NOMO-1 treated with dmso at 0.1 percent for 144 hours (cell line): Measurements from ENCODE around the gene TIAM2.
"Not testable (repeated sequence)": the region's sequence is repeated elsewhere in the genome, so short reads cannot be mapped to it uniquely, and the experiment has no call there.

Source experiments
- DNase-seq: peaks from one replicate; lab custom pipeline; 2025; ENCODE audit not compliant: unreplicated experiment; lab: John Stamatoyannopoulos, UW

Gene TIAM2

DNA sequence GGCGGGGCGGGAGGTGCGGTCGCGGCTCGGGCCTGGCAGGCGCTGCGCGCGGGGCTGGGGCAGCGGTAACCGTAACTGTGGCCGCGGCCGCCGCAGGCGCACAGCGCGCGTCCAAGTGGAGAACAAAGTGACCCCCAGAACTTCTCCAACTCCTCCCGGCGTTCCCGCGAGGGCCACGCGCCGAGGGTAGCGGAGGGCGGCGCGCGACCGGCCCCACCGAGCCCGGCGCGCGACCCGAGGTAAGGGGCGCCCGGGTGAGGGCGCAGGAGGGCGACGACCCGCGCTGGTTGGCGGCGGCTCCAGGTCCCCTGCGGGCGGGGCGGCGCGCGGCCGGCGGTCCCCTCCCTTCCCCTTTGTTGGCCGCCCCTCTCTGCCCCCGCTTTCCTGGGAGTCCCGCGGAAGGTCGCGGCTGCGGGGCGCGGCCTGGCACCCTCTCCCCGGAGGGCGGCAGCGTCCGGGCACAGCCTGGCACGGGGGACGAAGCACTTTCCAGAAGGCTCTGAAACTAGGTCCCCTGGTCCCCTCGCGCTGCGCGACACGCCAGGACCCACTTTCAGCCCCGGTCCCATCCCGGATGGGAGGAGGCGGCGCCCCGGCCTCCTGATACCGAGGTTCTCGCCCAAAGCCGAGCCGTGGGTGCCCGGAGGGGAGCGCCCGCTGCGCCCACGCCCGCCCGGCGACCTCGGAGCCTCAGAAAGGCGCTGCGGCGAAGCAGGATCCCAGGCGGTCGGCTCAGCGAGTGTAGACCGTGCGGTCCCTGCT, at the start of gene TIAM2:
TIAM2 (plus strand) TSS at position 62 of the 762 bp plus-strand sequence. CDS start 133,909 bp downstream, outside the sequence.
- DNase-seq: no peak

DNA sequence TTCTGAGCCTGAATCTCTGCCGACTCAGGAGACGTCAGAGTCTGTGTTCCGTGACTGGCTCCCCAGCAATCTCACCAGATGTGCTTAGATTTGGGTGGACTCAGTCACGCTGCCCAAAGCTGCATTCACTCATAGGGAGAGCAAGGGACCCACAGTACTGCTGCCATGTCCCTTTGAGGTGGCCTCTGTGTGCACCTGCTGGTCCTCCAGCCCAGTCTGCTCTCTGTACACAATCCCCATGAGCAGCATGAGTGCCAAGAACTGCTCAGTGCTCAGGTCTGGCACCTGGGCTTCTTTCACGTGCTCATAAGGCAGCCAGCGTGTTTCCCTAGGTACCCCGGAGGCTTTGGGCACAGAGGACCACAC, 44.2 kb upstream of the TIAM2 start:
- no peak for DNase-seq

DNA sequence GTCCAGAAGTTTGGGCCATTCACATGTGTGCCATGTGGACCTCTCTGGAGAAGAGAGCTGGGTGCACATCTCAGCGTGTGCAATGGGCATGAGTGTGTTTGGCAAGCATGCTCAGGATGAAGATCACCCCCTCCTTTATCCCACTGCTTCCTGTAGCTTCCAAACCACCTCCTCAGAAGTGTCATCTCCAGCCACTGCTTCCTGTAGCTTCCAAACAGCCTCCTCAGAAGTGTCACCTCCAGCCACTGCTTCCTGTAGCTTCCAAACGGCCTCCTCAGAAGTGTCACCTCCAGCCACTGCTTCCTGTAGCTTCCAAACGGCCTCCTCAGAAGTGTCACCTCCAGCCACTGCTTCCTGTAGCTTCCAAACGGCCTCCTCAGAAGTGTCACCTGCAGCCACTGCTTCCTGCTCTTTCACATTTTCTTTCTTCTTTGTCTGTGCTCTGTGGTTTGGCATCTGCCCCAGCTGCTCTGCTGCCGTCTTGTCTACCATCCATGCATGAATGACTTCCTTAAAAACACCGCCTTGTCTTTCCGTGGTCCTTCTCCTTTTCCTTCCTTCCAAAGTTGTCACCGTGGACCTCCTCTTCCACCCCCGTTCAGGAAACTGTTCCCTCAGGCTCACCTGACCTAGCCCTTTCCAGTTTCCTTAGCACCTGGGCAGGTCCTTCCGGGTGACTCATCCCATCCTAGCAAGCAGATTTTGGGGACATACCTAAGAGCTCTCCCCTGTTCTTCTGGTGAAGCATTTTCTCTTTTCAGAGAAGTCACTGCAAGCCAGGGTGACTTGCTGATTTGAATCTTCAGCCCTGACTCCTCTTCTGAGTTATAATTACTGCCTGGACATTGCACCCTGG, 43.5 kb upstream of the TIAM2 start:
- peak; percentile 5 for DNase-seq

DNA sequence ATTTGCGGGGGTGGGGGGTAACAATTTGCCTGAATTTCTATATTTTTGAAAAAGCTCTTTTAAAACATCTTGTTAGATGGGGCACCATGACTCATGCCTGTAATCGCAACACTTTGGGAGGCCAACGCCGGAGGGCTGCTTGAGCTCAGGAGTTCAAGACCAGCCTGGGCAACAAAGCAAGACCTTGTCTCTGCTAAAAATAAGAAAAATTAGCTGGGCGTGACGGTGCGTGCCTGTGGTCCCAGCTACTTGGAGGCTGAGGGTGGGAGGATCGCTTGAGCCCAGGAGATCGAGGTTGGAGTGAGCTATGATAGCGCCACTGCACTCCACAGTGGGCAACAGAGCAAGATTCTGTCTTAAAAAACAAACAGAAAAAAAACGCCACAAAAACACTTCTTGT, 41.5 kb upstream of the TIAM2 start:
- no peak for DNase-seq

DNA sequence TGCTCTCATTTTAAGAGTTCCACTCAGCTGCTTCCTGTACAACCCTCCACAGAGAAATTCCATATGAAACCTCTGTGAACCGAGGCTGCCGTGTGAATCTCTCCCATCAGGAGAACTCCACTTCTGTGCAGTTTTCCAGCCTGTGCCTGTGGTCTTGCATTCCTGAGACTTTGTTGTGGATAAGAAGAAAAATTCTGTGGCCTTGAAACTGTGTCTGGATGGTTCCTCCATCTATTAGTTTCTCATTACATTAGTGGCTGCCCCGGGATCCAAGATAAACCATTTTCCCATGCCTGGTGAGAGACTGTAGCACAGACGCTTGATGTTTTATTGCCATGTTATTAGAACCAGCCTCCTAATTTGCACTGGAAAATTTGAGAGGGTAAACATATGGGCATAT, 40.8 kb upstream of the TIAM2 start:
- DNase-seq: no peak

DNA sequence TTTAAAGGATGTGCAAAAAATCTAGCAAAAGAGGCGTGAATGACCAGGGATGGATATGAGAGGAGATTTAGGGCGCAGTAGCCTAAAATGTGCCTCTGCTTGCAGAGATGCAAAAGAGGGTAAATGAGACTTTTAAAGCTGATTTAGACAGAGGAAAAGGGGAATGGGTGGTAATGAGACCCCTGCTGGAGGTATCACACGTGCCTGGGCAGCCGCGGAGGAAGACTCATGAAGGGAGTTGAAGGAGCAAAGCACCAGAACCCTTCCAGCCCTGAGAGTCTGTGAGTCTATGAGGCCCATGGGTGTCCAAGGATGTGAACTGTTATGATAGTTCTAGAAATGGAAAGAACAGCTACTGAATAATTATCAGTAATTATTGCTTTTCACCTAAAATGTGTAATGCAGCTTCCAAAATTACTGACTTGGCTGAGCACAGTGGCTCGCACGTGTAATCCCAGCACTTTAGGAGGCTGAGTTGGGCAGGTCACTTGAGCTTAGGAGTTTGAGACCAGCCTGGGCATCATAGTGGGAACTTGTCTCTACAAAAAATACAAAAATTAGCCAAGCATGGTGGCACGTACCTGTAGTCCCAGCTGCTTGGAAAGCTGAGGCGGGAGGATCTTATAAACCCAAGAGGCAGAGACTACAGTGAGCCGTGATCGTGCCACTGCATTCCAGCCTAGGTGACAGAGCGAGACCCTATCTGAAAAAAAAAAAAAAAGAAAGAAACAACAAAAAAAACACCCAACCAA, 38.2 kb upstream of the TIAM2 start:
- DNase-seq: no peak

DNA sequence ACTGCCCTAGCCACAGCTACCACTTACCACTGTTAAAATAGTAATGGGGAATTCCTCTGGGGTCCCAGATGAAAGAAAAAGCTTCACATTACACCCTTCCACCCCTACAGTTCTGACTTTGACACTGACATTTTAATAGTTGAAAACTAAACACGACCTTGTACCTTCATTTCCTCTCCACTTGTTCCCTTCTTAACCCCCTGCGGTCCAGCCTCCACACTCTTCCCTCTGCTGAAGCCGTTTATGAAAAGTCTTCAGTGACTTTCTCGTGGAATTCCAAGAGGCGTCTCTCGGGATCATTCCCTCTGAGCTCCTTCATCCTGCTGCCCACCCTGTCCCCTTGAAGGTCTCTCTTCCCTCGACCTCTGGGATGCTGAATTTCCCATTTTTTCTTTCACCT, 36.6 kb upstream of the TIAM2 start:
- no peak for DNase-seq

DNA sequence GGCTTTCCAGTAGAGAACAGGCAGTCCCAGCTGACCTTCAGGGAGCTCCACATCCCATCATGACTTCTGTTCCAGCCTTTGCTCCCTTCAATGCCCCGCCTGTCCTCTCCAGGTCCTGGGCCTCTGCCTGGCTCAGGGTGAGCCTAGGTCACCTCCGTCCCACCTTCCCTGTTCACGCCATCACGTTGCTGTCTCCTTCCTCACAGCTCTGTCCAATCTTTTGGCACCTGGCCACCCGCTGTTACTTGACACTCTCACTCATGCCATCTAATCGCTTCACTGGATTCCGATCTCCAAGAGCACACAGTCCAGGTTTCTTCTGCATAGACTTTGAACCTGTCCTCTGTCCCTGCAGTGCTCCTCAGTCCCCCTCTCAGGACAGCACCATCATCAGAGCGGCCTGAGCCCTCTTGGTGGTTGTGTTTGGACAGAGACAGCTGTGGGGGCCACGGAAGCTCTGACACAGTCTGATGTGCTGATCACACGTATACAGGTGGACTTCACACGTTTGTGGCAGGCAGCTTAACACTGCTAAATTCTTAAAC, 34.7 kb upstream of the TIAM2 start:
- no peak for DNase-seq

DNA sequence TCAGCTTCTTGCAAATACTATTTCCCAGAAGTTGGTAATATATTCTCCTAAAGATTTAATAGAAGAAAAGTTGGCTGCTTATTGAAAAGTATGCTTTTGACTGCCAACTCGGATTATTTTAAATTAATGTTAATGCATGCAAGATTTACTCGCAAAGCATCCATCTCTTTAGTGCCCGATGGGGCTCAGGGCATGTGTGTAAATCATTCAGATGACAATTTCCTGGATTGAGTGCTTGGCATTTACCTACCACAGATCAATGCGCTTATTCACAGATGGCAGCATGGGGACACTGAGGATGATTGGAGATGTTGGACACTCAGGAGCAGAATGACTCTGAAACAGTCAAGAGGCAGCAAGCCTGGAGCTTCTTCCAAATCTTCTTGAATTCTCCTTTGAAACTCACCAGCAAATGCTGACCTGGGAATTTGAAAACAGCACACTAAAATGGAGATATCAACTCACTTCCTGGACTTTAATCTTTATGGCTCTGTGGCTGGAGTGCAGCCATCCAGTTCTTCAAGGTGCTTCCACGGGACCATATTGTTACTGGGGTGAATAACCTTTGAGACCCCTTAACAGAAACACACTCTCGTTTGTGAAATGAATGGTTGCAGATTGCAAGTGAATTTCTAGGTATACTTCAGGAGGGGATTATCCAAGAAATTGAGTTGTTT, 34.1 kb upstream of the TIAM2 start:
- DNase-seq: no peak

DNA sequence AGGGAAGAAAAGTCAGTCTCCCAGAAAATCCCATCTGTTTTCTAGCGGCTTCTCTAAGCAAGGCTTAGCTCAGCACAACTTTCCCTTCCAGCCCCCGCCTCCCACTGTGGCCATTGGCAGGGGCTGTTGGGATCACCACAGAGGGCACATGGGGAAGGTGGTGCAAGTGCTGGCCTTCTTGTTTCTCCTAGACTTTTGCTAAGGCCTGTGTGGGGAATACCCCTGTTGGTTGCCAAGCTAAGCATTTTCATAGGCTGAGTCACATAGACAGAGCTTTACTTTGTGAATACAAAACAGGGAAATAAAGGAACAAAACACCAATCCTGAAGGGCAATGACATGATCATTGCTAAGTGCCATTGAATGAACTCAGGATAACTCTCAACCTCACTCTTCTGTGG, 32.4 kb upstream of the TIAM2 start:
- no peak for DNase-seq

DNA sequence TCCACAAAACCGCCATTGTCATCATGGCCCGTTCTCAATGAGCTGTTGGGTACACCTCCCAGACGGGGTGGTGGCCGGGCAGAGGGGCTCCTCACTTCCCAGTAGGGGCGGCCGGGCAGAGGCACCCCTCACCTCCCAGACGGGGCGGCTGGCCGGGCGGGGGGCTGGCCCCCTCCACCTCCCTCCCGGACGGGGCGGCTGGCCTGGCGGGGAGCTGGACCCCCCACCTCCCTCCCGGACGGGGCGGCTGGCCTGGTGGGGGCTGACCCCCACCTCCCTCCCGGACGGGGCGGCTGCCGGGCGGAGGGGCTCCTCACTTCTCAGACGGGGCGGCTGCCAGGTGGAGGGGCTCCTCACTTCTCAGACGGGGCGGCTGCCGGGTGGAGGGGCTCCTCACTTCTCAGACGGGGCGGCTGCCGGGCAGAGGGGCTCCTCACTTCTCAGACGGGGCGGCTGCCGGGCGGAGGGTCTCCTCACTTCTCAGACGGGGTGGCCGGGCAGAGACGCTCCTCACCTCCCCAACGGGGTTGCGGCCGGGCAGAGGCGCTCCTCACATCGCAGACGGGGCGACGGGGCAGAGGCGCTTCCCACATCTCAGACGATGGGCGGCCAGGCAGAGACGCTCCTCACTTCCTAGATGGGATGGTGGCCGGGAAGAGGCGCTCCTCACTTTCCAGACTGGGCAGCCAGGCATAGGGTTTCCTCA, 28.9 kb upstream of the TIAM2 start:
- not testable (repeated sequence) for DNase-seq

DNA sequence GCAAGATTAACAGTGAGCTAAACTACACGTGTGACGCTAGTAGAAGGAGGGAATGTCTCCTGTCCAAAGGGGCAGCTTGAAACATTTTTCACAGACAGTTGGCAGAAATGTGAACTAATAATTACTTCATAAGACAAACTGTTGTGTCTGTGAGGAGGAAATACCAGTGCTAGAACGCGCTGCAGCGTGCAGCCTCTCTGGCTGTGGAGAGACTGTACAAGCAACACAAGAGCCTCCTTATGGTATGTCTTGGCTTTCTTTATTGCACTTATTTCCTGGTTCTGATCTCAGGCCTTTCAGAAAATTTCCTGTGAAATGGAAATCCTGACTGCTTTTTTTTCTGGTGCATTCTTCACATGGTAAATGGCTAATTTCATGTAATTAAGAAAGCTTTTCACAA, 25.3 kb upstream of the TIAM2 start:
- no peak for DNase-seq

DNA sequence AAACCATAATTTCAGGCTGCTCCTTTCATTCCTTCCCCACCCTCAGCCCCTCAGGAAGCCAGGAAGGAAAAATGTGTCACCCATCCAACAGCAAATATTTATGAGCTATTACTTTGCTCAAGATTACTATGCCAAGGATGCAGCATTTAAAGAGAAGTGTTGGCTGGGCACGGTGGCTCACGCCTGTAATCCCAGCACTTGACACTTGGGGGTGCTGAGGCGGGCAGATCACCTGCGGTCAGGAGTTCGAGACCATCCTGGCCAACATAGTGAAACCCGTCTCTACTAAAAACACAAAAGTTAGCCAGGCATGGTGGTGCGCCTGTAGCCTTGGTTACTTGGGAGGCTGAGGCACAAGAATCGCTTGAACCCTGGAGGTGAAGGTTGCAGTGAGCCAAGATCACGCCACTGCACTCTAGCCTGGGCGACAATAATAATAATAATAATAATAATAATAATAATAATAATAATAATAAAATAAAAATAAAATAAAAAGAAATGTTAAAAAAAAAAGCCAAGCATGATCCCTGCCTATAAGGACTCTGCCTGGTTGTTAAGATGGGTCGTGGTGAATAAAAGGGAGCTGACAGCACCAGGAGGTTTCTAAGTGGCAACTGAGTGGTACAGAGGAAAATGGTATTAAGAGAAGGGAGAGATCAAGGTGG, 20.5 kb upstream of the TIAM2 start:
- no peak for DNase-seq

DNA sequence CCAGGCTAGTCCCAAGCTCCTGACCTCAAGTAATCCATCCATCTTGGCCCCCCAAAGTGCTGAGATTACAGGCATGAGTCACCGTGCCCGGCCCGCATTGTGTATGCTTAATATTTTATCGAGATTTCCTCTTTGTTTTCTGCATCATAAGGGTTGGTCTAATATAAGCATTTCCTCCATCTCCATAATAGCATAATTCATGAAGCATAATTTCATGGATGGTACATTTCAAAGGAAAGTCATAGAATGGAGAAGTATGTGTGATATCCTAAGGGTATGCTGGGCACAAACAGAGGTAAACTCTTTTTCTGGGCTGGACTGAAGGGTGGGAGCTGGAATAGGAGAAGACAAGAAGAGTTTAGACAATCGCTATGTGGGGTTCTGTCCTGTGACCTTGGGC, 17.5 kb upstream of the TIAM2 start:
- no peak for DNase-seq

DNA sequence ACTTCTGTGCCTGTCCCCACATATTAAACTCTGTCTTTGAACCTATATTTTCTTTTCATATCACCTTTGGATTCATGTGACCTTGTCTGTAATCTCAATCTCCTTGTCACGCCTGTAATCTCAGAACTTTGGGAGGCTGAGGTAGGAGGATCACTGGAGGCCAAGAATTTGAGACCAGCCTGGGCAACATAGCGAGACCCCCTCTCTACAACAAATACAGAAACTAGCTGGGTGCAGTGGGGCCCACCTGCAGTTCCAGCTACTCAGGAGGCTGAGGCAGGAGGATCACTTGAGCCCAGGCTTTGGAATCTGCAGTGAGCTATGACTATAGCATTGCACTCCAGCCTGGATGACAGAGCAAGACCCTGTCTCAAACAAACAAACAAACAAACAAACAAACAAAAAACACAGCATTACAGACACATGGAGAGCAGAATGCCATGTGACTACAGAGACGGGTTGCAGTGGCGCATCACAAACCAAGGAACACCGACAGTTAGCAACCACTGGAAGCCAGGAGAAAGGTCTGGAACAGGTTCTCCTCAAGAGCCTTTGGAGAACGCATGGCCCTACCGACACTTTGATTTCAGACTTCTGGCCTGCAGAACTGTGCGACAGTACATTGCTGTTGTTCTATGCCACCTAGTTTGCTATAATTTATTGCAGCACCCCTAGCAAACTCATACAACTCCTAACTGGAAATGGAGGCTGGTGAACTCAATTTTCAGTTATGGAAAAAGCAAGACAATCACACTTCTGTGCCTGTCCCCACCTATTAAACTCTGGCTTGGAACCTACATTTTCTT, 14.6 kb upstream of the TIAM2 start:
- DNase-seq: no peak

DNA sequence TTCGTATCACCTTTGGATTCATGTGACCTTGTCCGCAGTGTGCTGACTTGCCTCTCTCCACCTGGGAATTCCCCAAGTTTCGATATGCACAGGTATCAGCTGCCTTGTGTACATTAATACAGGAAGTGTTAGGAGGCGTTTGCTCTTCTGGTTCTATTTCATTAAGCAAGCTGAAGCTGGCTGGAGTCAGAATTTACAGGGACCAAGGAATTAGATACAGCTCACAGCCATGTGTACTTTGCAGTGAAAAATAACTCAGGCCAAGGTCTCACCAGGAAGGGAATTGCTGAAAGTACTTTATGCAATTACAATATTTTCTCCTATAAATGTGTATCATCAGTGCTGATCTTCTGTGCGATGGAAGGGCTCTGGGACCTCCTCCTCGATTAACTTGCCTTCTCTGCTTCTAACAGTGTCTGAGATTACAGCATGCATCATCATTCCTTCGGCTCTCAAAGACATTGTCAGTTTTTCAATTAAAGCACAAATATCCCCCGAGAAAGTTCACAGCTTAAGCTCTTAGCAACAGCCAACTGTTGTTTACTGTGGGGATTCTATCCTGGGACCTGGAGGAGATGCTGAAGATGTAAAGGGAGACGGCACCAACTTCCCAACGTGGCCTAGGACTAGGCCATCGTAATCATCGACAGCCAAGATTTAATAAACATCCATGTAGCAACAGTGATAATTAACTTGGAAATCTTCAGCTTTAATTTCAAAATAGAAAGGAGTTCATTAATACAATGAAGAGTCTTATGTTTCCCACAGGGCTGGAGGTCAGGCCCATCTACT, 13.8 kb upstream of the TIAM2 start:
- DNase-seq: no peak

DNA sequence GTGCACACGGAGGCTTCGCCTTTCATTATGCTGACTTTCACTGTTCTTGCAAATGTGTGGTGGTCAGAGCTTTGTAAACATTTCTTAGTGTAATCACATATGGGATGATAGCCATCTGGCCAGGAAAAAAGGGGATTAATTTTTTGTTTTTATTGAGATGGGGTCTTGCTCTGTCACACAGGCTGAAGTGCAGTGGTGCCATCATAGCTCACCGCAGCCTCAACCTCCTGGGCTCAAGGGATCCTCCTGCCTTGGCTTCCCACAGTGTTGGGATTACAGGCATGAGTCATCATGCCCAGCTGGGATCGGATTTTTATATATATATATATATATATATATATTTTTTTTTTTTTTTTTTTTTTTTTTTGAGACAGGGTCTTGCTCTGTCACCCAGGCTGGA, 11.0 kb upstream of the TIAM2 start:
- DNase-seq: no peak

DNA sequence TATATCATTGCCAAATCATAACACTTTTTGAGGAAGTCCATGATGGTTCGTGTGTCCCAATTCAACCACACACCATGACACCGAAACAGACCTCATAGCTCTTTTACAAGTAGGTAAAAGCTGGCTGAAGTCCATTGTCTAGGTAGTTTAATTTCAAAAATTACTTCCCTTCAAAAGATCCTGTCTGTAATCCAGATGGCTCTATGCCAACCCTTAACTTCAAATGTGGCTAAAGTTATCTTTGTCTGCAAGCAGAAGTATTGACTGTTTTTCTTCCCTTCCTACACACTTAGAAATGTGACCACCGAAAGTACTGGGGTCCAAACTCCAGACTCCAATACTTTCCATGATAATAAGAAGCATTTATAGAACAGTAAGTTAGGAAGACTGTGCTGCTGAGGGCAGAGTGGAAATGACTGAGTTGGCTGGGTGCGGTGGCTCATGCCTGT, 8.3 kb upstream of the TIAM2 start:
- DNase-seq: peak; percentile 37
